OCI-M2 (cell line): ENCODE results near the gene STRIP1.

Experiments used
- DNase-seq: peaks from one replicate; lab custom pipeline; 2025; ENCODE audit not compliant: unreplicated experiment; lab: John Stamatoyannopoulos, UW

Gene STRIP1

DNA sequence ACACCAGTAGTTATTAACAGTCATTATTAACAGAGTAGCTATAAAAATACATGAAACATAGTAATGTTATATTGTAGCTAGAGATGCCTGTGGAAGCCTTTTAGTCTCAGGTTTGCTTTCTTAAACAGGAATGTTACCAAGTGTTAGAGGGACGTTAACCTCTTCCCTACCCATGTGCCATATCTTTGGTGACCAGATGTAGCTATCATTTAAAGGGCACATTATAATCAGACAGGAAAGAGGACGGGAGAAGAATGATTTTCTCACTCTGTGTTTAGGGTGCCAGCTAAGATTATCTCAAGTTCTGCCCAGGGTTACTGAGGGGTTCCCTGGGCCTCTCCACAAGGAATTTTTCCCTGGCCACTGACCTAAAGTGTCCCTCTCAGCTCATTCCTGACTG, 57.0 kb downstream of the STRIP1 start:
- DNase-seq, result no peak

DNA sequence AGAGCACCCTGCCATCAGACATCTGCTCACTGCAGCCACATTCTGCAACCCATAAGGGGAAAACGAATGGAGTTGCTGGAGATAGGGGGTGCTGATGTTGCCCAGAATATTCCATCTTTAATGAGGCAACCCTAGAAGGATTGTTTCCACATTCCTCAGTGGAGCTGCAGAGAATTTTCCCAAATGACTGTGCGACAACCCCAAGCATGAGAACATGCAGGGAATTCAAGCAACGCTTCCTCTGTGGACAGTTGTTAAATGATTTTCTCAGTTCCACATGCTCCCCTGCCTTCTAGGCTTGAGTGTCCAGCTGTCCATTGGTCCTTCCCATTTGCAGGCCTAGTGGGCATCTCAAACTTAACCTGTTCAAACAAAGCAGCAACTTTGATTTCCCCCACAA, 57.4 kb downstream of the STRIP1 start:
- no peak for DNase-seq

DNA sequence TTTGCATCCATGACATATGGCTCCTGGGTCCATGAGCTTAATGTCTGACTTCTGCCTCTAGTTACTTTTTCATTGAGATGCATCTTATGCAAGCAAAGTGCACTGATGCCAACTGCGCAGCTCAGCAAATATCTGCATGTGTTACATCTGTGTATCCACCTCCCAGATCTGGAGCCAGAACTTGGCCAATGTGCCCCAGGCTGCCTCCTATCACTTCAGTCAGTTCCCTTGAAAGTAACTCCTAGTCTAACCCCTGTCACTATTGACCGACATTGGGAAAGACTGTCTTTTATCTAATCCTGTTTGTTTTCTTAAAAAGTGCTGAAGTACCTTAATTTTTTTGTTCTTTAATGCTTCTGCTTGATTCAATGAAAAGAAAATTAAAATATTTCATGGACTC, 58.6 kb downstream of the STRIP1 start:
- no peak for DNase-seq

DNA sequence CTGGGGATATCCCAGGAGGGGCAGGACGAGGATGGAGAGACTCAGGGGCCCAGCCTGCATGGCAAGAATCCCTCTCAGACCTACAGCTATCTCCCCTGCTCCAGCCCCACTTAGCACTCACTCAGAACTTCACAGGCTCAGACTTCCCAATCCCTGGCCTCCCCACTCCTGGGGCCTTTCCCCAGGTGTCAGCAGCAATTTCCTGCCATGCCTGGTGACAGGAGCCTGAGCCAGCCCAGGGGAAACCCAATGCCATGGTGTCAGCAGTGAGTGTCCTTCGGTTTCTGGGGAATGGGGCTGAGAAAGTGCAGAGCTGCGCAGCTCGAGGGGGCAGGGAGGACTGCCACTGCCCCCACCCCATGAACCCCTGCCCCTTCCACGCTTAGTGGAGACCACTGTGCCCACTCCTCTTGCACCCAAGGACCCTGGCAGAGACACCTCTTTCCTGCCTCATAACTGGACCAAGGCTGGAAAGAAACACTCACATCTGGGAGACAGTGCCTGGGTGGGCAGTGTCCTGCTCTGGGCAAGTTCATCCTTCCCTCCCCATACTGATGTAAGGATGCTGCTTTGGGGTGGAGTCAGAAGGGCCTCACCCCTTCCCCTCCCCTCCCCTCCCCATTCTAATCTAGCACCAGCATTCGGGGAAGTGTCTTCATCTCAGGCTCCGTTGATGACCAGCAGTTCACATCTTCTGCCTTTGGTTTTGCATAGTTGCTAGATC, 60.7 kb downstream of the STRIP1 start:
- no peak for DNase-seq

DNA sequence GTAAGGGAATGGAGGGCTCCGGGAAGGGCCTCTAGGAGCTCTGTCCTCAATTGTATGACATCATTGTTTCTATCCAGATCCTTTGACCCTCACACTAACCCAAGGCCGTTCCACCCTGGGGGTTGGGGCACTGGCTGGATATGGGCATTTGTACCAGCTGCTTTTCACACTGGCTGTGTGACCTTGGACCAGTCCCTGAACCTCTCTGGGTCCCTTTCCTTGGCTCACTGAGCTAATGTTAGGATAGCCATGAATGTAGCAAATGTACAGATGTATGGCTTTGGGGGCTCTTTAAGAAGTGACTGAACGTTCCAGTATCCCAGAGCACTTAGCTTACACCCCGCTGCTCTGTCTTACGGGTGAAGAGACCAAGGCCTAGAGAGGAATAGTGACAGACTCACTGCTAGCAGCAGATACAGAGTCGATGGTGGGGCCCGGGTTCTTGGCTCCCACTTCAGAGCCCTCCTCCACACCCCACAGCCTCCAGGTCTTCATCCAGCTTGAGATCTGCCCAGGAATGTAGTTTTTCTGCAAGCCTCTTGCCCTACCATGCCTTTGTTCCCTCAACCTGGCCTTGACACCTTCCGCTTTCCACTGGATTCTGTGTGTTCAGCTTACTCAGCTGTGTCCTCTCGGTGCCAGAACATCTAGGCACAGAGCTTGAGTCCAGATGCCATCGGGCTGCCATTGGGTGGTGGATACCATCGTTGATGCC, 63.2 kb downstream of the STRIP1 start:
- DNase-seq, result no peak

DNA sequence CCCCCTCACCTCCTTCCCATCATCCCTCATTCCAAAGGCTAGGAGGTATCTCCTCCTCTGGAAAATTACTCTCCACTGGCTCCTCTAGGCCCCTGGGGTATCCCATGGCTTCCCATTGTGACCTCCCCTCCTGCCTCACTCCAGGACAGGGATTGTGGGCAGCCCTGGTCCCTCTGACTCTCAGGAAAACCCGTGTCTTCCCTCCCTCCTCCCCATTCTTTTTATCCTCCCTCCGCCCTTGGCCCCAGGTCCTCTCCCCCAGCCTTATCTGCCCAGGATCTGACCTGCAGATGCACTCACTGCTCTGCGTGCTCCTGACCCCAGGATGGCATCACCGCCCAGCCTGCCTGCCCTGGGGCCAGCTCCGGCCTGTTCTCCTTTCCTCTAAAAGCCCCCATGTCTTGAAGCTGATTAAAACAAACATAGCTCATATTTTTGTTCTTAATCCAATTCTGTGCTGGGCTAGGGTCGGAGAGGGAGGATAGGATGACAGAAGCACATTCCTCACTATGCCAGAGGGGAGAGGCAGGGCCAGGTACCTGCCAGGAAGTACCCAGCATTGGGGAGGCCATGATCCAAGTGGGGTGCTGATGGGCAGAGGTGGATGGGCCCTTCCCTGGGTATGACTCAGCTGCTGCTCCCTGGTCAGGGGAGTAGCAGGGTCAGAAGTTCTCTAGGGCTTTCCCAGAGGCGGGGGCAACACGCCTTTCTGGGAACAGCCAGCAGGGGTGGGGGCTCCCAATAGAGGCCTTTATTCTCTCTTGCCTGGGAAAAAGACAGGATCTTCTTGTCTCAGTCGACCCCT, 64.0 kb downstream of the STRIP1 start:
- DNase-seq, result no peak

DNA sequence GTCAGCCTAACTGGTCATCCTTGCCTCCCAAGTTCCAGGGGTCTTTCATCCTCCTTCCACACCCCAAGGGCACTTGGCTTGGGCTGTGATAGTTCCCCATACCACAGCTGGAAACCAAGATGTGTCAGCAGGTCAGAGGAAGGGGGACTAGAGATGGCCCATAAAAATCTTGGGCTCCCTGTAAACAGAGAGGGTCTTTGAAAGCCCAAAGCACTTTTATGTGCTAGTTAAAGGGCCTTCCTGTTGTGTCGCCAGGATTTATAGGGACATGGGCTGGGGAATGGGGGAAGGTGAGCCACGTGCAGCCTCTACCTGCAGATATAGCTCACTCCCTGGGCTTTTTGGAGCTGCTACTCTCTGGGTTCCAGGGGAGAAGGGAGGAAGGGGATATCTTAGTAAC, 65.9 kb downstream of the STRIP1 start:
- no peak for DNase-seq

DNA sequence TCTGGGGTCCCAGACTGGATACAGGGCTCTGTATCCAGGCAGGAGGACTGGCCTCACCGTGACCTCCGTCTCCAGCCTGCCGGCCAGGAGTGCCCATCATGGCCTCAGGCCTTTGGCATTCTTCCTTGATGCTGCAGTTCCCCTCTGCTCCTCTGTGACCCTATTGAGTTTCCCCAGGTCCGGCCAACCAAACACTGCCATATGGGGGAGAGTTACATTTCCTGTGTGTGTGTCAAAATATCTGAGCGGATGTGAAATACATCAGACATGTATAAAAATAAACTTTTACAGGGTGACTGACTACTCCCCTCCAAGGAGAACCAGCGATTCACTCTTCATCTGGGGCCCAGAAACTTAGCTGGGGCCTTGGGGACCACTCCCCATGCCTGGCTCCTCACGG, 67.7 kb downstream of the STRIP1 start:
- no peak for DNase-seq
